ENCODE results near the gene RALY. TPM values are rescaled to one million over a fixed set of nuclear protein-coding genes. Genes with fewer than 3 reads are reported as not detected.

The RALY gene
- polyA plus RNA-seq, 2 of the 4 experiments (the other 2 are of a cell fraction), result 63.4 to 102 TPM

- 73% methylated on average over 5 of the region's 5 CpGs for WGBS (ENCODE audit: missing lambda C conversion rate)
- Histone ChIP-seq H3K4me2 (no peak overlapping the region), H3K9me3 (no peaks in the 10 kb centered on the region), H3K27ac (no peak overlapping the region), H3K4me1 (peaks cover 4% of the 10 kb centered on the region; the same call in 1 of the 3 replicates), H3K4me3 (no peak overlapping the region)
- POLR2A ChIA-PET, result no interaction called here
- CTCF ChIA-PET, result no interaction called here
- ATAC-seq (no peak), FAIRE-seq (no peak), DNase-seq (ENCODE audit: low read depth in 1 of 2, low spot score in 1 of 2) (no peak)
- no peak for TF ChIP-seq RAD21 (conservative IDR thresholded peaks at IDR 0.05 in 1 of 2, IDR thresholded peaks at IDR 0.05 in 1 of 2)
- TF ChIP-seq EHF (CRISPR knock-in tag; IDR thresholded peaks at IDR 0.05), result no peak
- TF ChIP-seq SREBF2 (IDR thresholded peaks at IDR 0.05), result no peak
- TF ChIP-seq JUN (IDR thresholded peaks at IDR 0.05), result no peak
- TF ChIP-seq EHMT2 (IDR thresholded peaks at IDR 0.05; ENCODE audit: low read depth), result no peak
- TF ChIP-seq RCOR1 (IDR thresholded peaks at IDR 0.05; ENCODE audit: low read depth, low read length), result no peak
- no peak for TF ChIP-seq PHF8 (IDR thresholded peaks at IDR 0.05; ENCODE audit: borderline replicate concordance, low read depth)
- no peak for TF ChIP-seq CBX2 (IDR thresholded peaks at IDR 0.05; ENCODE audit: borderline replicate concordance, low read depth)
- TF ChIP-seq SMC3 (IDR thresholded peaks at IDR 0.05), result no peak
- no peak for TF ChIP-seq TFCP2L1 (CRISPR knock-in tag; IDR thresholded peaks at IDR 0.05)
- TF ChIP-seq POLR2AphosphoS2 (conservative IDR thresholded peaks at IDR 0.05; ENCODE audit: low read length), result no peak
- TF ChIP-seq HEYL (CRISPR knock-in tag; IDR thresholded peaks at IDR 0.05), result no peak
- no peak for TF ChIP-seq CEBPB (IDR thresholded peaks at IDR 0.05)
- no peak for TF ChIP-seq NR3C1 (IDR thresholded peaks at IDR 0.05)
- TF ChIP-seq POLR2A (IDR thresholded peaks at IDR 0.05; ENCODE audit: low read length), result no peak
- TF ChIP-seq KDM5A (IDR thresholded peaks at IDR 0.05), result no peak
- TF ChIP-seq PBX3 (IDR thresholded peaks at IDR 0.05), result no peak
- TF ChIP-seq ESRRA (IDR thresholded peaks at IDR 0.05; ENCODE audit: borderline replicate concordance, low read length), result no peak
- no peak for TF ChIP-seq GATA3 (IDR thresholded peaks at IDR 0.05; ENCODE audit: borderline replicate concordance)
- TF ChIP-seq ZFP36 (IDR thresholded peaks at IDR 0.05; ENCODE audit: borderline replicate concordance, partially characterized antibody), result no peak
These were observed 7.0 kb upstream of the RALY start for GRCh38 chr20:33986560-33987216.

- ATAC-seq (no peak), FAIRE-seq (no peak), DNase-seq (ENCODE audit: low read depth in 1 of 2, low spot score in 1 of 2) (no peak)
- TF ChIP-seq NFE2L2 (conservative IDR thresholded peaks at IDR 0.05; ENCODE audit: low read length) (no peak), TFCP2L1 (CRISPR knock-in tag; IDR thresholded peaks at IDR 0.05) (no peak), RCOR1 (IDR thresholded peaks at IDR 0.05; ENCODE audit: low read depth, low read length) (no peak), ZC3H11A (IDR thresholded peaks at IDR 0.05) (no peak), CHD4 (IDR thresholded peaks at IDR 0.05; ENCODE audit: borderline replicate concordance) (no peak), POLR2A (IDR thresholded peaks at IDR 0.05; ENCODE audit: low read length) (no peak)
- 93% methylated on average over 4 of the region's 4 CpGs for WGBS (ENCODE audit: missing lambda C conversion rate)
- Histone ChIP-seq H3K4me2 (no peak overlapping the region), H3K4me1 (peaks cover 9% of the 10 kb centered on the region), H3K9me3 (no peaks in the 10 kb centered on the region), H3K27ac (no peak overlapping the region), H3K4me3 (no peak overlapping the region)
- POLR2A ChIA-PET, result no interaction called here
- CTCF ChIA-PET, result interaction anchor here (0.9 kb wide), 1 partner anchor 55 kb away, joined by 3 read pairs; no protein-coding TSS in a partner anchor
These were observed 3.6 kb upstream of the RALY start for GRCh38 chr20:33990075-33990474.

- H3K4me3 ChIP-seq, result no peak overlapping the region
- CTCF ChIA-PET, result interaction anchor here (0.8 kb wide), 1 partner anchor 76 kb away, joined by 3 read pairs; no protein-coding TSS in a partner anchor
- no peak for FAIRE-seq
These were observed 2.2 kb upstream of the RALY start for GRCh38 chr20:33991502-33991901.

More at GRCh38 chr20:33991502-33991901, 2.2 kb upstream of the RALY start:
- Histone ChIP-seq H3K27ac (no peak overlapping the region), H3K9me3 (no peaks in the 10 kb centered on the region), H3K4me2 (peak overlapping the region; percentile 84), H3K4me1 (peaks cover 21% of the 10 kb centered on the region)
- DNase-seq (ENCODE audit: low read depth in 1 of 2, low spot score in 1 of 2) (no peak), ATAC-seq (no peak)
- POLR2A ChIA-PET, result no interaction called here
- WGBS (ENCODE audit: missing lambda C conversion rate), result 97% methylated on average over 6 of the region's 6 CpGs
- TF ChIP-seq POLR2A (IDR thresholded peaks at IDR 0.05; ENCODE audit: low read length), result no peak
- no peak for TF ChIP-seq ELK1 (IDR thresholded peaks at IDR 0.05; ENCODE audit: low read depth, low read length)
- TF ChIP-seq SREBF2 (IDR thresholded peaks at IDR 0.05), result no peak
- no peak for TF ChIP-seq ZSCAN20 (CRISPR knock-in tag; IDR thresholded peaks at IDR 0.05)
